CD14-positive monocyte (primary cell): ENCODE data around the gene CCNK. TPM values are rescaled to one million over a fixed set of nuclear protein-coding genes. Genes with fewer than 3 reads are reported as not detected.

Experiments
- DNase-seq, 3 donors: peaks; one replicate each; pipeline ENCODE4 v3.0.0-alpha.2; 2011 to 2022
- H2AFZ ChIP-seq: 2 replicates; pipeline ENCODE4 v1.6.0; 2012; ENCODE audit warnings: mild to moderate bottlenecking, low read depth, low read length, inconsistent platforms; ENCODE audit not compliant: insufficient read depth, poor library complexity, severe bottlenecking
- H3K27ac ChIP-seq, 2 donors: 1 replicate in 1 of 2; 2 replicates in 1 of 2; pipeline ENCODE4 v1.5.1; 2012 to 2013; ENCODE audit warnings: low read length in 2 of 2, control low read depth in 1 of 2, inconsistent platforms in 1 of 2, low read depth in 1 of 2, mild to moderate bottlenecking in 1 of 2
- H3K27me3 ChIP-seq, 2 donors: one replicate each; pipeline versions ENCODE4 v1.6.0 to v1.6.1; 2011 to 2013; ENCODE audit warnings: low read length in 2 of 2; ENCODE audit not compliant: control insufficient read depth in 2 of 2, insufficient read depth in 2 of 2
- H3K36me3 ChIP-seq, 2 donors: replicated peaks in 1 of 2; 1 replicate in 1 of 2; 2 replicates in 1 of 2; pipeline versions ENCODE4 v1.5.1 to v1.6.1; 2012 to 2013; ENCODE audit warnings: low read length in 2 of 2, control low read depth in 1 of 2, inconsistent platforms in 1 of 2, mild to moderate bottlenecking in 1 of 2; ENCODE audit not compliant: insufficient read depth in 2 of 2, control insufficient read depth in 1 of 2
- H3K4me1 ChIP-seq, 2 donors: 1 replicate in 1 of 2; 2 replicates in 1 of 2; pipeline versions ENCODE4 v1.5.1 to v1.6.1; 2012 to 2013; ENCODE audit warnings: low read length in 2 of 2, control low read depth in 1 of 2, inconsistent platforms in 1 of 2, mild to moderate bottlenecking in 1 of 2, moderate library complexity in 1 of 2; ENCODE audit not compliant: insufficient read depth in 2 of 2, control insufficient read depth in 1 of 2
- H3K4me2 ChIP-seq: replicated peaks from 2 replicates; pipeline ENCODE3; 2012; ENCODE audit warnings: low read length, moderate library complexity, mild to moderate bottlenecking; ENCODE audit not compliant: poor library complexity, severe bottlenecking; ENCODE audit errors: extremely low read depth
- H3K4me3 ChIP-seq, 3 experiments: fragments of 200-600 bp in 1 of 3; sonication (generic) in 1 of 3; replicated peaks in 1 of 3; 1 replicate in 2 of 3; 2 replicates in 1 of 3; pipeline ENCODE4 v1.5.1; 2011 to 2013; ENCODE audit warnings: low read length in 3 of 3, mild to moderate bottlenecking in 3 of 3, control low read depth in 2 of 3, low read depth in 2 of 3, inconsistent platforms in 1 of 3, moderate library complexity in 1 of 3
- H3K79me2 ChIP-seq: 2 replicates; pipeline ENCODE4 v1.6.0; 2012; ENCODE audit warnings: mild to moderate bottlenecking, control low read depth, inconsistent platforms, low read length, moderate library complexity; ENCODE audit not compliant: insufficient read depth
- H3K9ac ChIP-seq: 2 replicates; pipeline ENCODE4 v1.6.0; 2017; ENCODE audit warnings: low read length, mild to moderate bottlenecking; ENCODE audit not compliant: insufficient read depth, poor library complexity, severe bottlenecking
- H3K9me3 ChIP-seq, 2 donors: replicated peaks in 1 of 2; 1 replicate in 1 of 2; 2 replicates in 1 of 2; pipeline versions ENCODE4 v1.5.1 to v1.6.1; 2012 to 2013; ENCODE audit warnings: low read length in 2 of 2, control low read depth in 1 of 2; ENCODE audit not compliant: control insufficient read depth in 1 of 2, insufficient read depth in 1 of 2
- H4K20me1 ChIP-seq: 2 replicates; pipeline ENCODE4 v1.6.0; 2012; ENCODE audit warnings: mild to moderate bottlenecking, low read length, control low read depth, moderate library complexity; ENCODE audit not compliant: insufficient read depth
- H3K27ac Mint-ChIP-seq, 7 donors: one replicate each; pipeline ENCODE4 v1.8.0; 2020; ENCODE audit warnings: mild to moderate bottlenecking in 7 of 7, mixed read lengths in 7 of 7, moderate library complexity in 6 of 7, inconsistent platforms in 2 of 7
- H3K27me3 Mint-ChIP-seq, 3 donors: one replicate each; pipeline ENCODE4 v1.8.0; 2021 to 2022; ENCODE audit warnings: low read depth in 3 of 3, mild to moderate bottlenecking in 3 of 3, mixed read lengths in 3 of 3, moderate library complexity in 3 of 3, inconsistent platforms in 1 of 3
- H3K36me3 Mint-ChIP-seq, 2 donors: one replicate each; pipeline ENCODE4 v1.8.0; 2020; ENCODE audit warnings: mixed read lengths in 2 of 2, inconsistent platforms in 1 of 2, mild to moderate bottlenecking in 1 of 2
- H3K4me1 Mint-ChIP-seq: one replicate; pipeline ENCODE4 v1.8.0; 2020; ENCODE audit warnings: mild to moderate bottlenecking, mixed read lengths
- H3K4me3 Mint-ChIP-seq, 2 donors: one replicate each; pipeline ENCODE4 v1.8.0; 2020; ENCODE audit warnings: mild to moderate bottlenecking in 2 of 2, mixed read lengths in 2 of 2, moderate library complexity in 1 of 2
- H3K9me3 Mint-ChIP-seq, 7 donors: one replicate each; pipeline ENCODE4 v1.8.0; 2020 to 2022; ENCODE audit warnings: mixed read lengths in 7 of 7, mild to moderate bottlenecking in 6 of 7, moderate library complexity in 6 of 7, inconsistent platforms in 2 of 7
- CTCF ChIP-seq: fragments of 200-600 bp; IDR thresholded peaks from one replicate; pipeline ENCODE4 v1.8.0; 2022; ENCODE audit warnings: antibody characterized with exemption, mild to moderate bottlenecking
- WGBS: methylation state at CpG from one replicate; pipeline ENCODE4 v1.1.5; 2013; ENCODE audit warnings: missing lambda C conversion rate; ENCODE audit not compliant: insufficient coverage; 5-methylcytosine and 5-hydroxymethylcytosine counted together
- intact Hi-C, 2 donors: fragments of 100-400 bp; cut with micrococcal nuclease; formaldehyde crosslinking; loops; one replicate each; pipeline versions ENCODE4 v1.15.0 to v1.15.1; 2023
- polyA plus RNA-seq, 3 donors: library from polyadenylated mRNA; depleted of rRNA in 1 of 3; unstranded in 2 of 3; stranded (reverse) in 1 of 3; fragments of 300-500 nt in 2 of 3; fragments of >200 nt in 1 of 3; fragmentation: Illumina TruSeq in 2 of 3; gene quantifications; 1 replicate in 2 of 3; 2 replicates in 1 of 3; pipeline ENCODE4 v1.2.3, GENCODE V29; 2012 to 2021
- small RNA-seq: library from RNA; depleted of rRNA; stranded (forward); fragments of <200 nt; gene quantifications from one replicate; pipeline ENCODE3, GENCODE V24; 2012; ENCODE audit warnings: low read depth; ENCODE audit not compliant: insufficient read length

CCNK gene
- polyA plus RNA-seq, 3 donors, result 7.7 to 21.5 (median 14.7) TPM

- H3K9me3 Mint-ChIP-seq, result peaks cover 0 to 2% (median 0%) of the 10 kb centered on the region in 7 donors
- H3K9ac ChIP-seq, result no peak overlapping the region
- H3K27me3 ChIP-seq, result no peaks in the 10 kb centered on the region
- H2AFZ ChIP-seq, result no peak overlapping the region
- 64% methylated on average over 10 of the region's 10 CpGs for WGBS
- H3K4me1 Mint-ChIP-seq, result no peaks in the 10 kb centered on the region
- no peaks in the 10 kb centered on the region for H3K79me2 ChIP-seq
- intact Hi-C loops, result no loop called here
- TF ChIP-seq CTCF, result no peak
- H3K36me3 ChIP-seq, result no peaks in the 10 kb centered on the region
- H4K20me1 ChIP-seq, result no peaks in the 10 kb centered on the region
- H3K27ac Mint-ChIP-seq, result no peak overlapping the region
- no peaks in the 10 kb centered on the region for H3K4me1 ChIP-seq
- no peak overlapping the region for H3K4me2 ChIP-seq
- no peak overlapping the region for H3K27ac ChIP-seq
- H3K4me3 ChIP-seq, result no peak overlapping the region
- H3K36me3 Mint-ChIP-seq, result no peaks in the 10 kb centered on the region
- H3K9me3 ChIP-seq, result no peaks in the 10 kb centered on the region
- H3K4me3 Mint-ChIP-seq, result no peak overlapping the region
- H3K27me3 Mint-ChIP-seq, result peaks cover 0 to 9% (median 6%) of the 10 kb centered on the region in 3 donors
- no peak for DNase-seq
These were observed 80.7 kb downstream of the CCNK start for GRCh38 chr14:99561864-99562263.

Small RNA genes lying within 50 kb of the gene (small RNA-seq; reads per million reads assigned to genes)
- gene RNU6-91P, result not detected

Other genes starting within 250 kb of the CCNK start
- gene BCL11B, start 209.2 kb upstream of the CCNK start, polyA plus RNA-seq, result under 1 TPM in 1 of 3 donors, not detected in 2; 0.01 TPM
- gene SETD3, start 550 bp upstream of the CCNK start, polyA plus RNA-seq, result 10 to 100 TPM; 22.9 to 39.5 (median 38.7) TPM
- under 1 TPM in 2 of 3 donors, not detected in 1; under 0.01 to 0.03 TPM for gene CCDC85C, start 122.8 kb downstream of the CCNK start, polyA plus RNA-seq
- under 1 TPM in 1 of 3 donors, not detected in 2; 0.09 TPM for gene HHIPL1, start 163.7 kb downstream of the CCNK start, polyA plus RNA-seq
- gene CYP46A1, start 202.9 kb downstream of the CCNK start, polyA plus RNA-seq, result not detected